Activated B cell treated with CpG ODN at 0.5 μM for 24 hours (primary cell): ENCODE results near the gene NUCKS1. TPM values are rescaled to one million over a fixed set of nuclear protein-coding genes. Genes with fewer than 3 reads are reported as not detected.

Experiments used
- ATAC-seq: fragments of 200-7000 bp; cut with Tn5 transposase; one replicate; pipeline ENCODE4 v1.10.0; 2021; ENCODE audit warnings: low read depth, mild to moderate bottlenecking, moderate library complexity
- CTCF ChIA-PET: fragments of 350-600 bp; sonication (Branson Sonifier 250); formaldehyde crosslinking; loops from one replicate; lab custom pipeline; 2021; ENCODE audit warnings: antibody characterized with exemption; lab: Charles Lee
- POLR2A ChIA-PET: fragments of 350-600 bp; sonication (Branson Sonifier 250); formaldehyde crosslinking; loops from one replicate; lab custom pipeline; 2021; ENCODE audit warnings: antibody characterized with exemption; lab: Charles Lee
- DNase-seq: peaks from one replicate; pipeline ENCODE4 v3.0.0; 2022
- H3K27ac Mint-ChIP-seq: one replicate; pipeline ENCODE4 v1.8.0; 2020; ENCODE audit warnings: mixed read lengths
- H3K27me3 Mint-ChIP-seq: one replicate; pipeline ENCODE4 v1.8.0; 2021; ENCODE audit warnings: mixed read lengths
- H3K36me3 Mint-ChIP-seq: one replicate; pipeline ENCODE4 v1.8.0; 2021; ENCODE audit warnings: low read depth, mixed read lengths
- H3K4me1 Mint-ChIP-seq: one replicate; pipeline ENCODE4 v1.8.0; 2021; ENCODE audit warnings: mixed read lengths
- H3K4me3 Mint-ChIP-seq: one replicate; pipeline ENCODE4 v1.8.0; 2020; ENCODE audit warnings: mild to moderate bottlenecking, mixed read lengths
- H3K9me3 Mint-ChIP-seq: one replicate; pipeline ENCODE4 v1.8.0; 2020; ENCODE audit warnings: mixed read lengths
- CTCF ChIP-seq: fragments of 200-600 bp; IDR thresholded peaks from one replicate; pipeline ENCODE4 v1.8.0; 2022; ENCODE audit warnings: antibody characterized with exemption, mild to moderate bottlenecking
- intact Hi-C: fragments of 100-400 bp; cut with micrococcal nuclease; formaldehyde crosslinking; loops from one replicate; pipeline ENCODE4 v1.15.1; 2024
- total RNA-seq: library from RNA; stranded (reverse); gene quantifications from 2 replicates; pipeline ENCODE4 v1.2.3, GENCODE V29; 2022

Gene NUCKS1
- total RNA-seq, 1 donor from 2014 or later = 113 TPM

- DNase-seq (no peak), ATAC-seq (no peak)
- intact Hi-C loops = loop anchor here (10.0 kb wide), 1 partner anchor 55 kb away; the partner anchor contains the start of gene RAB29
- peaks cover 82% of the 10 kb centered on the region for H3K36me3 Mint-ChIP-seq
- no peaks in the 10 kb centered on the region for H3K27me3 Mint-ChIP-seq
- peaks cover 3% of the 10 kb centered on the region for H3K9me3 Mint-ChIP-seq
- ChIA-PET CTCF (no interaction called here), POLR2A (no interaction called here)
- H3K4me3 Mint-ChIP-seq = no peak overlapping the region
- TF ChIP-seq CTCF = no peak
- H3K4me1 Mint-ChIP-seq = peaks cover 5% of the 10 kb centered on the region
- H3K27ac Mint-ChIP-seq = no peak overlapping the region
Observed at GRCh38 chr1:205719762-205720161, 30.2 kb downstream of the NUCKS1 start.

GRCh38 chr1:205719015-205719414, 31.0 kb downstream of the NUCKS1 start:
- CTCF ChIA-PET = no interaction called here

GRCh38 chr1:205716371-205717132, 33.4 kb downstream of the NUCKS1 start:
- DNase-seq (no peak), ATAC-seq (no peak)
- Mint-ChIP-seq H3K27me3 (no peaks in the 10 kb centered on the region), H3K36me3 (peaks cover 70% of the 10 kb centered on the region), H3K4me1 (peaks cover 5% of the 10 kb centered on the region), H3K9me3 (peaks cover 3% of the 10 kb centered on the region), H3K4me3 (no peak overlapping the region), H3K27ac (peak overlapping the region; percentile 0)
- no peak for TF ChIP-seq CTCF
- CTCF ChIA-PET = no interaction called here
- POLR2A ChIA-PET = no interaction called here
- intact Hi-C loops = no loop called here

More at GRCh38 chr1:205719015-205719414, 31.0 kb downstream of the NUCKS1 start:
- H3K27me3 Mint-ChIP-seq = no peaks in the 10 kb centered on the region
- ATAC-seq (no peak), DNase-seq (no peak)
- no peak for TF ChIP-seq CTCF
- no peak overlapping the region for H3K27ac Mint-ChIP-seq
- intact Hi-C loops = no loop called here
- peaks cover 3% of the 10 kb centered on the region for H3K9me3 Mint-ChIP-seq
- POLR2A ChIA-PET = no interaction called here
- peaks cover 5% of the 10 kb centered on the region for H3K4me1 Mint-ChIP-seq
- peaks cover 80% of the 10 kb centered on the region for H3K36me3 Mint-ChIP-seq
- no peak overlapping the region for H3K4me3 Mint-ChIP-seq

- intact Hi-C loops = no loop called here
- POLR2A ChIA-PET = interaction anchor here (0.5 to 1.4 kb wide), 3 partner anchors 49 to 402 kb away, joined by 4 to 6 read pairs (median 5); no protein-coding TSS in a partner anchor
- peak; percentile 45 for ATAC-seq
- Mint-ChIP-seq H3K4me3 (no peak overlapping the region), H3K4me1 (peaks cover 14% of the 10 kb centered on the region), H3K36me3 (peaks cover 61% of the 10 kb centered on the region), H3K9me3 (peaks cover under 1% of the 10 kb centered on the region), H3K27me3 (no peaks in the 10 kb centered on the region), H3K27ac (no peak overlapping the region)
- DNase-seq = no peak
- no peak for TF ChIP-seq CTCF
- CTCF ChIA-PET = interaction anchor here (2.1 to 16.4 kb wide), 2 partner anchors 53 to 262 kb away, joined by 7 to 628 read pairs; no protein-coding TSS in a partner anchor
Observed at GRCh38 chr1:205715628-205716027, 34.4 kb downstream of the NUCKS1 start.

- Mint-ChIP-seq H3K27ac (peak overlapping the region; percentile 11), H3K9me3 (no peaks in the 10 kb centered on the region), H3K36me3 (peaks cover 53% of the 10 kb centered on the region), H3K4me3 (no peak overlapping the region), H3K27me3 (no peaks in the 10 kb centered on the region), H3K4me1 (peaks cover 16% of the 10 kb centered on the region)
- no peak for ATAC-seq
- no peak for DNase-seq
- no peak for TF ChIP-seq CTCF
- intact Hi-C loops = loop anchor here (5.0 kb wide), 2 partner anchors 32 to 402 kb away; partner anchors contain the start of gene AVPR1B
- CTCF ChIA-PET = interaction anchor here (0.8 to 16.4 kb wide), 5 partner anchors 23 to 262 kb away, joined by 3 to 628 read pairs (median 5); no protein-coding TSS in a partner anchor
- POLR2A ChIA-PET = interaction anchor here (1.1 to 1.4 kb wide), 2 partner anchors 48 to 60 kb away, joined by 4 to 5 read pairs; no protein-coding TSS in a partner anchor
Observed at GRCh38 chr1:205714906-205715246, 35.1 kb downstream of the NUCKS1 start.
